H9 (cell line): ENCODE results near the gene SLC25A48. TPM values are rescaled to one million over a fixed set of nuclear protein-coding genes. Genes with fewer than 3 reads are reported as not detected.

Experiments
- DNase-seq: peaks from one replicate; pipeline ENCODE4 v3.0.0-alpha.2; 2017
- H2AFZ ChIP-seq: one replicate; pipeline ENCODE4 v1.6.1; 2013; ENCODE audit warnings: mild to moderate bottlenecking, low read length, control low read depth, moderate library complexity
- H2AK5ac ChIP-seq: 2 replicates; pipeline ENCODE4 v1.6.1; 2013; ENCODE audit warnings: low read length, control low read depth, mixed read lengths; ENCODE audit not compliant: insufficient read length
- H2BK120ac ChIP-seq: one replicate; pipeline ENCODE4 v1.6.1; 2013; ENCODE audit warnings: low read depth, mild to moderate bottlenecking, low read length, control low read depth, inconsistent platforms; ENCODE audit not compliant: poor library complexity, severe bottlenecking
- H2BK12ac ChIP-seq: 2 replicates; pipeline ENCODE4 v1.6.1; 2013; ENCODE audit warnings: low read length, control low read depth, mixed read lengths, low read depth; ENCODE audit not compliant: insufficient read length
- H2BK15ac ChIP-seq: 2 replicates; pipeline ENCODE4 v1.6.1; 2013; ENCODE audit warnings: low read depth, low read length, control low read depth
- H2BK20ac ChIP-seq: one replicate; pipeline ENCODE4 v1.6.1; 2013; ENCODE audit warnings: low read depth, mild to moderate bottlenecking, low read length, control low read depth, inconsistent platforms; ENCODE audit not compliant: poor library complexity, severe bottlenecking
- H2BK5ac ChIP-seq: 2 replicates; pipeline ENCODE4 v1.6.1; 2013; ENCODE audit warnings: low read length, control low read depth, mixed read lengths; ENCODE audit not compliant: insufficient read length
- H3K14ac ChIP-seq: 2 replicates; pipeline ENCODE4 v1.6.1; 2013; ENCODE audit warnings: low read length, control low read depth; ENCODE audit not compliant: insufficient read depth
- H3K18ac ChIP-seq: 2 replicates; pipeline ENCODE4 v1.6.1; 2013; ENCODE audit warnings: low read depth, mild to moderate bottlenecking, mixed read lengths, low read length, control low read depth; ENCODE audit not compliant: insufficient read length
- H3K23ac ChIP-seq: 2 replicates; pipeline ENCODE4 v1.6.1; 2013; ENCODE audit warnings: low read length, control low read depth, mixed read lengths, low read depth; ENCODE audit not compliant: insufficient read length
- H3K23me2 ChIP-seq: 2 replicates; pipeline ENCODE4 v1.6.1; 2013; ENCODE audit warnings: low read depth, mild to moderate bottlenecking, mixed read lengths, low read length, control low read depth; ENCODE audit not compliant: insufficient read length, poor library complexity, severe bottlenecking
- H3K27ac ChIP-seq: 2 replicates; pipeline ENCODE4 v1.5.1; 2013; ENCODE audit warnings: low read length, control low read depth, mixed read lengths, low read depth; ENCODE audit not compliant: insufficient read length
- H3K27me3 ChIP-seq: 2 replicates; pipeline ENCODE4 v1.6.1; 2013; ENCODE audit warnings: low read length, control low read depth, inconsistent platforms; ENCODE audit not compliant: insufficient read depth
- H3K4ac ChIP-seq: 2 replicates; pipeline ENCODE4 v1.6.1; 2013; ENCODE audit warnings: low read depth, mild to moderate bottlenecking, control low read depth, inconsistent platforms, low read length, moderate library complexity
- H3K4me1 ChIP-seq: 2 replicates; pipeline ENCODE4 v1.6.1; 2013; ENCODE audit warnings: low read length, control low read depth, inconsistent platforms; ENCODE audit not compliant: insufficient read depth
- H3K4me2 ChIP-seq: 2 replicates; pipeline ENCODE4 v1.6.1; 2013; ENCODE audit warnings: low read length, control low read depth, mixed read lengths; ENCODE audit not compliant: insufficient read length, insufficient read depth
- H3K56ac ChIP-seq: 2 replicates; pipeline ENCODE4 v1.6.1; 2013; ENCODE audit warnings: low read depth, mild to moderate bottlenecking, mixed read lengths, low read length, control low read depth; ENCODE audit not compliant: insufficient read length
- H3K79me1 ChIP-seq: 2 replicates; pipeline ENCODE4 v1.6.1; 2013; ENCODE audit warnings: low read depth, mild to moderate bottlenecking, moderate library complexity, low read length, control low read depth, inconsistent platforms; ENCODE audit not compliant: insufficient read depth, poor library complexity, severe bottlenecking
- H3K79me2 ChIP-seq: 2 replicates; pipeline ENCODE4 v1.6.1; 2013; ENCODE audit warnings: low read length, control low read depth, inconsistent platforms; ENCODE audit not compliant: insufficient read depth
- H3K9ac ChIP-seq: 2 replicates; pipeline ENCODE4 v1.6.1; 2013; ENCODE audit warnings: low read length, control low read depth, mixed read lengths; ENCODE audit not compliant: insufficient read length; ENCODE audit errors: extremely low read depth
- H3K9me3 ChIP-seq: one replicate; pipeline ENCODE4 v1.6.1; 2013; ENCODE audit warnings: low read depth, low read length, inconsistent platforms; ENCODE audit not compliant: control insufficient read depth
- H3T11ph ChIP-seq: one replicate; pipeline ENCODE4 v1.6.1; 2013; ENCODE audit warnings: mild to moderate bottlenecking, low read length, control low read depth, inconsistent platforms
- H4K20me1 ChIP-seq: one replicate; pipeline ENCODE4 v1.6.1; 2013; ENCODE audit not compliant: control insufficient read depth, insufficient read length, insufficient read depth
- H4K5ac ChIP-seq: 2 replicates; pipeline ENCODE4 v1.6.1; 2013; ENCODE audit warnings: low read depth, mild to moderate bottlenecking, mixed read lengths, low read length, control low read depth; ENCODE audit not compliant: insufficient read length
- H4K8ac ChIP-seq: replicated peaks from 2 replicates; pipeline ENCODE4 v1.6.1; 2013; ENCODE audit warnings: low read length, control low read depth, mixed read lengths, low read depth; ENCODE audit not compliant: insufficient read length
- H4K91ac ChIP-seq: 2 replicates; pipeline ENCODE4 v1.6.1; 2013; ENCODE audit warnings: low read depth, mild to moderate bottlenecking, moderate library complexity, mixed read lengths, low read length, control low read depth; ENCODE audit not compliant: insufficient read length
- H3K27ac Mint-ChIP-seq, 3 experiments: 2 replicates in 2 of 3; 3 replicates in 1 of 3; pipeline ENCODE4 v1.8.0; 2020 to 2021; ENCODE audit warnings: mixed read lengths in 3 of 3, mild to moderate bottlenecking in 1 of 3, moderate library complexity in 1 of 3
- H3K27me3 Mint-ChIP-seq: 2 replicates; pipeline ENCODE4 v1.8.0; 2021; ENCODE audit warnings: low read depth, mild to moderate bottlenecking, moderate library complexity, mixed read lengths
- H3K36me3 Mint-ChIP-seq, 3 experiments: 2 replicates in 2 of 3; 3 replicates in 1 of 3; pipeline ENCODE4 v1.8.0; 2020 to 2021; ENCODE audit warnings: low read depth in 3 of 3, mixed read lengths in 3 of 3; ENCODE audit not compliant: insufficient read depth in 1 of 3
- H3K4me1 Mint-ChIP-seq, 2 experiments: 2 replicates each; pipeline ENCODE4 v1.8.0; 2020; ENCODE audit warnings: mixed read lengths in 2 of 2
- H3K4me3 Mint-ChIP-seq, 2 experiments: 2 replicates in 1 of 2; 3 replicates in 1 of 2; pipeline ENCODE4 v1.8.0; 2020 to 2021; ENCODE audit warnings: mild to moderate bottlenecking in 2 of 2, mixed read lengths in 2 of 2, moderate library complexity in 1 of 2
- H3K9me3 Mint-ChIP-seq, 2 experiments: 2 replicates in 1 of 2; 3 replicates in 1 of 2; pipeline ENCODE4 v1.8.0; 2020; ENCODE audit warnings: mild to moderate bottlenecking in 2 of 2, mixed read lengths in 2 of 2, moderate library complexity in 1 of 2
- CTCF ChIP-seq: fragments of 200-600 bp; sonication (generic); conservative IDR thresholded peaks from 3 replicates; pipeline ENCODE4 v1.8.0; 2021; ENCODE audit warnings: antibody characterized with exemption, mild to moderate bottlenecking
- WGBS: extraction: QIAGEN DNeasy Blood & Tissue Kit; methylation state at CpG from one replicate; pipeline ENCODE4 v1.1.7; 2013; ENCODE audit warnings: missing lambda C conversion rate, low lambda C conversion rate, mixed read lengths; ENCODE audit not compliant: insufficient read length; ENCODE audit errors: extremely low coverage; 5-methylcytosine and 5-hydroxymethylcytosine counted together
- total RNA-seq: library from RNA; stranded (reverse); gene quantifications from 2 replicates; pipeline ENCODE4 v1.2.1, GENCODE V29; 2021

The SLC25A48 gene
- total RNA-seq, 1 experiment from 2014 or later, result 0.66 TPM

DNA sequence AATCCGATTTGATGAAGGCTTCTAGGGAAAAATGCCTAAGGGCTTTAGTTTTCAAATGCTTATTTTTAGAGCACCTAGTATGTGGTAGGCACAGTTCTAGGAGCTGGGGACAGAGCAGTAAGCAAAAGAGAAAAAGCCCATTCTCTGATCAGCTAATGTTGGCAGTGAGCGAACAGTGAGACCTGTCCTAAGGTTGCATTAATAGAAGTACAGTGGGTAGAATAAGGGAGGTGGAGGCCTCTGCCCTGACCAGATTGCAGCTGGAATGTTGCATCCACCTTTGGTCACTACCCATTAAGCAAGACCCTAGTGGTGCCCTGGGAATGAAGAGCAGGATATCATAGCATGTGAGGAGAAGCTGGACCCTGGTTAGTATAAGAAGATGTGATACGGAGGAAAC is 41.1 kb downstream of the SLC25A48 start:
- Histone ChIP-seq H3K4me2 (no peak overlapping the region), H3K79me2 (no peaks in the 10 kb centered on the region), H2BK15ac (no peak overlapping the region), H2AFZ (no peak overlapping the region), H3T11ph (no peak overlapping the region), H4K91ac (no peak overlapping the region), H3K23me2 (no peaks in the 10 kb centered on the region), H3K27me3 (no peaks in the 10 kb centered on the region), H2BK20ac (no peak overlapping the region), H3K4me1 (no peaks in the 10 kb centered on the region; the same call in 1 of the 2 replicates), H2BK5ac (no peak overlapping the region), H3K4ac (no peak overlapping the region), H3K23ac (no peak overlapping the region), H3K14ac (no peak overlapping the region), H3K56ac (no peak overlapping the region), H2BK120ac (no peak overlapping the region), H3K9ac (no peak overlapping the region), H3K27ac (no peak overlapping the region), H4K5ac (no peak overlapping the region), H3K79me1 (no peaks in the 10 kb centered on the region), H3K9me3 (no peaks in the 10 kb centered on the region), H4K20me1 (no peaks in the 10 kb centered on the region), H2AK5ac (no peak overlapping the region), H2BK12ac (no peak overlapping the region), H4K8ac (no peak overlapping the region), H3K18ac (no peak overlapping the region)
- peaks cover 13% of the 10 kb centered on the region for H3K27me3 Mint-ChIP-seq
- no peaks in the 10 kb centered on the region for H3K9me3 Mint-ChIP-seq
- no peak for TF ChIP-seq CTCF
- no peak overlapping the region for H3K4me3 Mint-ChIP-seq
- no peak for DNase-seq
- WGBS, result no CpG with 5 or more reads among the region's 3 CpGs
- no peaks in the 10 kb centered on the region for H3K36me3 Mint-ChIP-seq
- H3K27ac Mint-ChIP-seq, result no peak overlapping the region
- H3K4me1 Mint-ChIP-seq, result peaks cover 6 to 7% of the 10 kb centered on the region in 2 experiments
